ENCODE results near the gene TENM4.

The TENM4 gene

DNA sequence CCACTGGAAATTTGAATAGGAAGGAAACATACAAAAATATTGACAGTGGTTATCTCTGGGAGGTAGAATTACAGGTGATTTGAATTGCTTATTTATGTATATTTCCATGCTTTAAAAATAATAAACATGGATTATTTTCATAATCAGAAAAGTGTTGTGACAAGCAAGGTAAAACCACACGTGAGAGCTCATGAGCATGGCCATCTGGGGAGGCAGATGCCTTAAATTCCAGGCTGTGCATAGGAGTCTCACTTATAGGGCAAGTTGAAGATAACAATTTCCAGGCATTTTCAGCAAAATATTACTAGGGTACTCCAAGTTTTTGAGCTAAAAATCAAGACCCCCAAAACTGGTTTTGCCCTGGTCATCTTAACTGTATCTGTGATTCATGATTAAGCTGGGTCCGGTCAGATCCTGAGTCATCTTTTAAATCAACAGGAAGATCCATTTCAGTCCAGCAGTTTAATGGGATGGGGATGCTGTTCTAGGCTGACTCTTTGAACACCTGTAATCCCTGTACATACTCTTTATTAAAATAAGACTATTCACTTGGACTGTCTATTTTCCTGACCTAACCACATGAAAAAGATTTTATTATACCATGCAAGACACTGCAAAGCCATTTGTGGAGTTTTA, 750.4 kb downstream of the TENM4 start:
- TF ChIP-seq, protein P1, sequence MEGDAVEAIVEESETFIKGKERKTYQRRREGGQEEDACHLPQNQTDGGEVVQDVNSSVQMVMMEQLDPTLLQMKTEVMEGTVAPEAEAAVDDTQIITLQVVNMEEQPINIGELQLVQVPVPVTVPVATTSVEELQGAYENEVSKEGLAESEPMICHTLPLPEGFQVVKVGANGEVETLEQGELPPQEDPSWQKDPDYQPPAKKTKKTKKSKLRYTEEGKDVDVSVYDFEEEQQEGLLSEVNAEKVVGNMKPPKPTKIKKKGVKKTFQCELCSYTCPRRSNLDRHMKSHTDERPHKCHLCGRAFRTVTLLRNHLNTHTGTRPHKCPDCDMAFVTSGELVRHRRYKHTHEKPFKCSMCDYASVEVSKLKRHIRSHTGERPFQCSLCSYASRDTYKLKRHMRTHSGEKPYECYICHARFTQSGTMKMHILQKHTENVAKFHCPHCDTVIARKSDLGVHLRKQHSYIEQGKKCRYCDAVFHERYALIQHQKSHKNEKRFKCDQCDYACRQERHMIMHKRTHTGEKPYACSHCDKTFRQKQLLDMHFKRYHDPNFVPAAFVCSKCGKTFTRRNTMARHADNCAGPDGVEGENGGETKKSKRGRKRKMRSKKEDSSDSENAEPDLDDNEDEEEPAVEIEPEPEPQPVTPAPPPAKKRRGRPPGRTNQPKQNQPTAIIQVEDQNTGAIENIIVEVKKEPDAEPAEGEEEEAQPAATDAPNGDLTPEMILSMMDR (IDR thresholded peaks at IDR 0.05; ENCODE audit: low read depth, low read length), result no peak
- no peak for DNase-seq (ENCODE audit: extremely low read depth, low read depth)

DNA sequence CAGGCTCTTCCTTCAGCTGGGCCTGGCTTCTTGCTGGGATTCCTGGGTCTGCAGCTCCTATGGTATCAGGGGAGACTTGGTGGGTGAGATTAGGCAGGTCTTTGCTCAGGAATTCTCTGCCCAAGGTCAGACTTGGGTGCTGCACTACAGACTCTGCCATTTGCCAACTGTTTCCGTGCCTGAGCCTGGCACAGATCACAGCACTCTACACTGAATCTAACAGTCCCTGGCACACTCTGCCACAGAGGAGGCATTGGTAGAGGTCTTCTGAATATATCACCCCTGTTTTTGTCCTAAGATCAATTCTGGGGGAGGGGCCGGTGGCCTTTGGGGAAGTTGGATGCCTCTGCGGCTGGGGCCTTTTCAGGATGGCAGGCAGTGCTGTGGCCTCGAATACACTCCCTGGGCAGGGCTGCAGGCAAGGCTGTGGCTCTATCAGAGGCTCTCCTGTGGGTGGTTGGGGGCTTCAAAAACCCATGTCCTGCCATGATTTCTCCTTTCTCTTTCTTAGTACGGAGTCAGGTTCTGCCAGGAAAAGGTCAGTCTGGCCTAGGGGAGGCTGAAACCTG, 751.2 kb downstream of the TENM4 start:
- DNase-seq (ENCODE audit: extremely low read depth, low read depth), result no peak
- TF ChIP-seq, protein P1 (IDR thresholded peaks at IDR 0.05; ENCODE audit: low read depth, low read length), result no peak

GRCh38 chr11:78689101-78689500, 751.7 kb downstream of the TENM4 start:
- DNase-seq (ENCODE audit: extremely low read depth, low read depth), result no peak
- TF ChIP-seq, protein P1 (IDR thresholded peaks at IDR 0.05; ENCODE audit: low read depth, low read length), result no peak

GRCh38 chr11:78688460-78688859, 752.4 kb downstream of the TENM4 start:
- TF ChIP-seq, protein P1 (IDR thresholded peaks at IDR 0.05; ENCODE audit: low read depth, low read length), result no peak
- no peak for DNase-seq (ENCODE audit: extremely low read depth, low read depth)

GRCh38 chr11:78685156-78685555, 755.7 kb downstream of the TENM4 start:
- TF ChIP-seq, protein P1 (IDR thresholded peaks at IDR 0.05; ENCODE audit: low read depth, low read length), result no peak
- no peak for DNase-seq (ENCODE audit: extremely low read depth, low read depth)

- TF ChIP-seq, protein P1 (IDR thresholded peaks at IDR 0.05; ENCODE audit: low read depth, low read length), result no peak
- no peak for DNase-seq (ENCODE audit: extremely low read depth, low read depth)
These were observed 756.5 kb downstream of the TENM4 start for GRCh38 chr11:78684377-78684776.

GRCh38 chr11:78683774-78684173, 757.1 kb downstream of the TENM4 start:
- TF ChIP-seq, protein P1 (IDR thresholded peaks at IDR 0.05; ENCODE audit: low read depth, low read length), result no peak

More at GRCh38 chr11:78683774-78684173, 757.1 kb downstream of the TENM4 start:
- no peak for DNase-seq (ENCODE audit: extremely low read depth, low read depth)

All from AG09319 (cell line).